Measurements from ENCODE around the gene SETD2.
A peak's percentile ranks its signal among the peaks of the same experiment; 100 is the strongest.
"Not testable (repeated sequence)": the region's sequence is repeated elsewhere in the genome, so short reads cannot be mapped to it uniquely, and the experiment has no call there.

SETD2 gene

DNA sequence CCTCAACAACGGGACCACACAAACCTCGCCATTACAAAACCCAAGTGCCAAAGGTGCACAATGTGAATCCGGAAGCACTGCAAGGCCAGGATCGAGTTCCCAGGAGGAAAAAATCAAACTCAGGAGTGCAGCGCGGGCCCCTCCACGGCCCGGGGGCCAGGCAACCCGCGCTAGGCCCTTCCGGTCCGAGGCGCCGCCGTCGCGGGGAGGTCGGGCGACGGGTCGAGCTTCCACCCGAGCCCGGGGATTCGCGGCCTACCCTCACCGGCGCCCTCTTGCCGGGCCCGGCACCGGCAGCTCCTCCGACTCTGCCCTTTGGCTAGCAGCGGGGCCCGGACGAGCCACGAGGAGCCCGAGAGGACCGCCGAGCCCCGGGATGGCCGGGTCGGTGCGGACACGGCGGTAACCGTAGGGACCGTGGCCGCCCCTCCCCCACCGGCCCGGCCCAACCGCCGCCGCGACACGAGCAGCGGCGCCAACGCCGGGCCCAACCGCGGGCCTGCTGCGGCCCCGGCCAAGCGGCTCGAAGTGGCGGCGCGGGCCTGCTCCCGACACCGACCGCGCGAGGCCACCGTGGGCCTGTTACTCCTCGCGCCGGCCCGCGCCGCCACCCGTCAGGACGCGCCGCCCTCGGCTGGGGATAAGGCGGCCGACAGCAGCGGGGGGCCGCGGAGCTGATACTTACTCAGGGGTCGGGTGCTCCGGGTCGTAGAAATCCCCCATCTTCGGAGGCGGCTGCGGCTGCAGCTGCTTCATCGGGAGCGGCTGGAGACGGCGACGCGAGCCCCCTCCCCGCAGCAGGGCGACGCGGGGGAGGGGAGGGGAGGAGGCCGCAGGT lies 525 bp downstream of the SETD2 start:
- Mint-ChIP-seq H3K27me3 (ENCODE audit: low read depth) (no peaks in the 10 kb centered on the region), H3K9me3 (no peaks in the 10 kb centered on the region), H3K4me3 (peak overlapping the region; percentile 98), H3K4me1 (ENCODE audit: low read depth) (peaks cover 38% of the 10 kb centered on the region), H3K27ac (peak overlapping the region; percentile 100), H3K36me3 (ENCODE audit: low read depth) (peaks cover 20% of the 10 kb centered on the region)

DNA sequence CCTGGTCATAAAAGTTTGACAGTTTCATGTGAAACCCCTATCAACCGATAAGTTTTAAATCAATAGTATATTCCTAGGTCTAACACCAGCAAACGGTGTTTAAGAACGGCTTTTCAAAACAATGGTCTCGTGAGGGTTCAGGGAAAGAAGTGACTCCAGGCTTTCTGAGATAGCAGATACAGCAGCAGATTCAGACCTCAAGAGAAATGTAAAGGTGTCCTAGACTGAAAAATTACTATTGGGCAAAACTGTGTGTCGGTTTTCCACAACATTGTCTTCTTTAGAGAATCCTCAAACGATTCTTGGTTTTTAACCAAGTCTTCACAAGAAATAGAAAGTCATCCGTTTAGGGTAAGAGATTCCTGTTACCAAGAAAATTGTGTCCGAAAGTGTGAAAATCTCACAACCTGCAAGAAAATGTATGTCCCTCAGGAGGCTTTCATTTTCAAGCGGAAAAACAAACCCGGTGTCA lies 1.2 kb downstream of the SETD2 start:
- Mint-ChIP-seq H3K4me1 (ENCODE audit: low read depth) (peaks cover 40% of the 10 kb centered on the region), H3K9me3 (no peaks in the 10 kb centered on the region), H3K4me3 (peak overlapping the region; percentile 98), H3K27me3 (ENCODE audit: low read depth) (no peaks in the 10 kb centered on the region), H3K36me3 (ENCODE audit: low read depth) (peaks cover 20% of the 10 kb centered on the region), H3K27ac (peak overlapping the region; percentile 100)

DNA sequence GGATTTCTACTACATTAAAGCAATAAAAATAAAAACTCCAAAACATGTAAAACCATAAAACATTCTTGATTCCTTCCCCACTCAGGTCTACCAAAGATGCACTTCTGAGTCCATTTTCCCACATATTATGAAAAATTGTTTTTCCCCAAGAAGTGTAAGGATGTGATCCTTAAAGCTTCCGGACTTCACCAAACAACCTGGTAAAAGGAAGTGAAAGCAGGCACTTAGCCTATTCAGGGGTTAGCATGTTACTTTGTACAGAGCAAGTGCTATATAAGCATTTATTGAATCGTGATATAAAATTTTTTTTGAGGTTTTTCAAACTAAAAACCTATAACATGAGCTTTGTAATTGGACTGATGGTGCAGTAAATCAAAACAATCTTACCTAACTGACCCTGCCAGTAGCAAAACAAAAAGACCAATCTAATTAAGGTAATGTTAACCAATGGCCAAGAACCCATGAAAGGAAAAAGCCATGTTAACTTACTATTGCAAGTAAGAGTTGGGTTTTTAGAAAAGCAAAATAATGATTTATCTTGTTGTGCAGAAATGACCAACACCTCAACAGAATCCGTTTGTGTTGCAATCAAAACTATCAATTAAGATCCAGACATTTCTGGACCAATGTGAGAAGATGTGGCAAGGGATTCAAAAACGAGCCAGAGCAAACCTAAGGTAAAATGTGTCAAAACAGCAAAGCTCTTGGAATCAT lies 1.8 kb downstream of the SETD2 start:
- Mint-ChIP-seq H3K9me3 (no peaks in the 10 kb centered on the region), H3K27ac (peak overlapping the region; percentile 100), H3K4me1 (ENCODE audit: low read depth) (peaks cover 40% of the 10 kb centered on the region), H3K36me3 (ENCODE audit: low read depth) (peaks cover 20% of the 10 kb centered on the region), H3K4me3 (peak overlapping the region; percentile 98), H3K27me3 (ENCODE audit: low read depth) (no peaks in the 10 kb centered on the region)

GRCh38 chr3:47159820-47160219 lies 4.1 kb downstream of the SETD2 start:
- Mint-ChIP-seq H3K9me3 (no peaks in the 10 kb centered on the region), H3K36me3 (ENCODE audit: low read depth) (peaks cover 21% of the 10 kb centered on the region), H3K4me3 (no peak overlapping the region), H3K27me3 (ENCODE audit: low read depth) (no peaks in the 10 kb centered on the region), H3K27ac (no peak overlapping the region), H3K4me1 (ENCODE audit: low read depth) (peaks cover 33% of the 10 kb centered on the region)

DNA sequence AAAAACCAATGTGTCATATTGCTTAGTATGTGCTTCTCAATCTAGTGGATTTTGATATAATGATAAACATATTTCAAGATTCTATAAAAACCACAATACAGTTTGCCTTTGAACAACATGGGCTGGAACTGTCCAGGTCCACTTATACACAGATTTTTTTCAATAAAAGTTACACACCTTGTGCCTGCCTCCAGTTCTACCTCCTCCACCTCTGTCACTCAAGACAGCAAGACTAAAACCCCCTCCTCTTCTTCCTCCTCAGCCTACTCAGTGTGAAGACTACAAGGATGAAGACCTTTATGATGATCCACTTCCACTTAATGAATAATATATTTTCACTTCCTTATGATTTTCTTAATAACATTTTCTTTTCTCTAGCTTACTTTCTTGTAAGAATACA lies 5.7 kb downstream of the SETD2 start:
- Mint-ChIP-seq H3K4me3 (no peak overlapping the region), H3K9me3 (no peaks in the 10 kb centered on the region), H3K36me3 (ENCODE audit: low read depth) (peaks cover 22% of the 10 kb centered on the region), H3K4me1 (ENCODE audit: low read depth) (peaks cover 34% of the 10 kb centered on the region), H3K27ac (no peak overlapping the region), H3K27me3 (ENCODE audit: low read depth) (no peaks in the 10 kb centered on the region)

GRCh38 chr3:47156396-47156795 lies 7.5 kb downstream of the SETD2 start:
- no peak overlapping the region for H3K27ac Mint-ChIP-seq
- no peak overlapping the region for H3K4me3 Mint-ChIP-seq
- no peaks in the 10 kb centered on the region for H3K9me3 Mint-ChIP-seq
- H3K4me1 Mint-ChIP-seq (ENCODE audit: low read depth): peaks cover 36% of the 10 kb centered on the region
- H3K36me3 Mint-ChIP-seq (ENCODE audit: low read depth): peaks cover 20% of the 10 kb centered on the region
- H3K27me3 Mint-ChIP-seq (ENCODE audit: low read depth): no peaks in the 10 kb centered on the region

DNA sequence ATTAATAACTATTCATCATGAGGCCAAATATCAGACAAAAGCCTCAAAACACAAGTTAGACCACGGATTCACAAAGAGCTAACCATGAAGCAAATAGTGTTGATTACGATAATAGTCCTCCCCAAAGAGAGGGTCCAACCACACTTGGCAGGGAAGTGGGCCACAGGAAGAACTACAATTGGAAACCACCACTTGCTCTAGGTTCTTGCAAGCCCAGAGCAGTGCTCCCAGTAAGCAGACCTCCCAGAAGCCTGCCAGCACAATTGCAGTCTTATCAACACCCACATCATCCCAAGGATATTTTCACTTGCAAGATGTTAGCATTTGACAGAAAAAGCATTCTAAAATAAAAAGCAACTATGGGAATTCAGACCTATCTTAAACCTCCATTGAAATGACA lies 11.3 kb downstream of the SETD2 start:
- peaks cover 6% of the 10 kb centered on the region for H3K36me3 Mint-ChIP-seq (ENCODE audit: low read depth)
- H3K27ac Mint-ChIP-seq: no peak overlapping the region
- H3K27me3 Mint-ChIP-seq (ENCODE audit: low read depth): no peaks in the 10 kb centered on the region
- H3K4me1 Mint-ChIP-seq (ENCODE audit: low read depth): peaks cover 23% of the 10 kb centered on the region
- no peaks in the 10 kb centered on the region for H3K9me3 Mint-ChIP-seq
- no peak overlapping the region for H3K4me3 Mint-ChIP-seq

DNA sequence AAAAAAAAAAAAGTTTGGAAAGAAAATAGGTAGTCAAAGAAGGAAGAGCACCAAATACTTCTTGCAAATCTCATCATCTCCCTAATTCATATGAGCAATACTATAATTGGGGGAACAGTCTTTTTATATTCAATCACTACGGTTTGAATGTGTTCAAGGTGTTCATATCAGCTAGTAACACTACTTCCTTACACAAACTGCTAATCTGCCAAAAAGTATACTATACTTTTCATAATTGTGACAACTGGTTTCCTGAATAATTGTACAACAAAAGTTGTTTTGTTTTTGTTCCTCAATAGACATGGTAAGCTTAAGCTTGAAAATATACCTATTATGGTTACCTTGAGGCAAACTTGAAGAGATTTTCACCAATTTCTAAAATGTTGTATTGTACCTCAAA lies 12.1 kb downstream of the SETD2 start:
- H3K4me1 Mint-ChIP-seq (ENCODE audit: low read depth): peaks cover 23% of the 10 kb centered on the region
- H3K27ac Mint-ChIP-seq: no peak overlapping the region
- peaks cover 6% of the 10 kb centered on the region for H3K36me3 Mint-ChIP-seq (ENCODE audit: low read depth)
- H3K4me3 Mint-ChIP-seq: no peak overlapping the region
- no peaks in the 10 kb centered on the region for H3K9me3 Mint-ChIP-seq
- H3K27me3 Mint-ChIP-seq (ENCODE audit: low read depth): no peaks in the 10 kb centered on the region

DNA sequence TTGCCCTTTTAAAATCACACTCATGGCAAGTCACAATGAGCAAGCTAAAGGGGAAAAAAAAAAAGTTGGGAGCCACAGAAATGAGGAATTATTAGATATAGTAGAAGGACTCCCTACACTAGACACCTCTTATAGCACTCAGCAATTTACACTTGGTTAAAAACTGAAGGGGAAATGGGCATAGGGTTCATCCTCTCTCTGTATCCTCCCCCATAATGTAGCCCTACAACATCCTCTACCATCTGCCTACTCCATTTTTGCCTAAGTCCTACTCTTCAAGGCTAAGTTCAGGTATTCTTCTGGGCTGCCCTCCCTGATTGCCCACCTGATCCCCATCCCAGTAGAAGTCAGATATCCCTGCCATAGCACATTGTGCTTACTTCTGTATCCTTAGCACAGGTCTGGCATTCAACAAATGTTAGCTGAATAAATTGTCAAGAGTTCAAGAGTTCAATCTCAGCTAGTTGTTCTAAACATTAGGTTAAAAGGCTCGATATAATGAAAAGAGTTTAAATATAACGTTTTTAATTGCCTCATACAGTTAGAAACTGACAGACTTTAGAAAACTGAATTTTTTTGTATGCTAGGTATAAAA lies 14.5 kb downstream of the SETD2 start:
- no peak overlapping the region for H3K27ac Mint-ChIP-seq
- H3K36me3 Mint-ChIP-seq (ENCODE audit: low read depth): peaks cover 2% of the 10 kb centered on the region
- H3K27me3 Mint-ChIP-seq (ENCODE audit: low read depth): no peaks in the 10 kb centered on the region
- H3K4me3 Mint-ChIP-seq: no peak overlapping the region
- H3K4me1 Mint-ChIP-seq (ENCODE audit: low read depth): peaks cover 20% of the 10 kb centered on the region
- no peaks in the 10 kb centered on the region for H3K9me3 Mint-ChIP-seq

DNA sequence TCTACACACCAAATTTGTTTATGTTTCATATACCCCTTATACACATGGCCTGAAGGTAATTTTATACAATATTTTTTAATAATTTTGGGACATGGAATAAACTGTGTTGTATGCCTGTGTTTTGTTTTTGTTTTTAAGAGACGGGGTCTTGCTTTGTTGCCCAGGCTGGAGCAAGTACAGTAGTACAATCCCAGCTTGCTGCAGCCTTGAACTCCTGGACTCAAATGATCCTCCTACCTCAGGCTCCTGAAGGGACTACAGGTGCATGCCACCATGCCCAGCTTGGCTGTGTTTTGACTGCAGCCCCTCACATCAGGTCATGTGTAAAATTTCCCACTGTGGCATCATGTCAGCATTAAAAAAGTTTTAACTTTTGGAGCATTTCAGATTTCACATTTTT lies 18.6 kb downstream of the SETD2 start:
- Mint-ChIP-seq H3K27ac (no peak overlapping the region), H3K4me1 (ENCODE audit: low read depth) (peaks cover 19% of the 10 kb centered on the region), H3K36me3 (ENCODE audit: low read depth) (no peaks in the 10 kb centered on the region), H3K9me3 (no peaks in the 10 kb centered on the region), H3K27me3 (ENCODE audit: low read depth) (no peaks in the 10 kb centered on the region), H3K4me3 (no peak overlapping the region)

- Mint-ChIP-seq H3K9me3 (no peaks in the 10 kb centered on the region), H3K36me3 (ENCODE audit: low read depth) (peaks cover 4% of the 10 kb centered on the region), H3K27me3 (ENCODE audit: low read depth) (no peaks in the 10 kb centered on the region), H3K4me3 (no peak overlapping the region), H3K4me1 (ENCODE audit: low read depth) (peaks cover 16% of the 10 kb centered on the region), H3K27ac (no peak overlapping the region)
Measured at GRCh38 chr3:47143068-47143467, 20.8 kb downstream of the SETD2 start.

GRCh38 chr3:47142536-47142935 lies 21.4 kb downstream of the SETD2 start:
- not testable (repeated sequence) for H3K27me3 Mint-ChIP-seq (ENCODE audit: low read depth); H3K4me3 Mint-ChIP-seq; H3K27ac Mint-ChIP-seq; H3K36me3 Mint-ChIP-seq (ENCODE audit: low read depth); H3K9me3 Mint-ChIP-seq
- H3K4me1 Mint-ChIP-seq (ENCODE audit: low read depth): peaks cover 16% of the 10 kb centered on the region

DNA sequence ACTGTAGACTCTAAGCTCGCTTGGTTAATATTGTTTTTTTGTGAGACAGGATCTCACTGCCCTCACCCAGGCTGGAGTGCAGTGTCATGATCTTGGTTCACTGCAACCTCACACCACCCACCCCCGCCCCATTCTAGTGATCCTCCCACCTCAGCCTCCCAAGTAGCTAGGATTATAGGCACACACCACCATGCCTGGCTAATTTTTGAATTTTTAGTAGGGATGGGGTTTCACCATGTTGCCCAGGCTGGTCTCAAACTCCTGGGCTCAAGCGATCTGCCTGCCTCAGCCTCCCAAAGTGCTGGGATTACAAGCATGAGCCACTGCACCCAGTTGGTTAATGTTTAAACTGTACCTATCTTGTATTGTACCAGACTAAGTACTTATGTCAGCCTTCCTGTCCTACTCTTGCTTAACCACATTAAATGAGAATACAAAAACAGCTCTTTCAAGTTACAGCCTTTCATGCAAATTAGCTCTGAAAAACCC lies 22.9 kb downstream of the SETD2 start:
- H3K36me3 Mint-ChIP-seq (ENCODE audit: low read depth): not testable (repeated sequence)
- H3K27ac Mint-ChIP-seq: peak overlapping the region; percentile 26
- peaks cover 20% of the 10 kb centered on the region for H3K4me1 Mint-ChIP-seq (ENCODE audit: low read depth)

DNA sequence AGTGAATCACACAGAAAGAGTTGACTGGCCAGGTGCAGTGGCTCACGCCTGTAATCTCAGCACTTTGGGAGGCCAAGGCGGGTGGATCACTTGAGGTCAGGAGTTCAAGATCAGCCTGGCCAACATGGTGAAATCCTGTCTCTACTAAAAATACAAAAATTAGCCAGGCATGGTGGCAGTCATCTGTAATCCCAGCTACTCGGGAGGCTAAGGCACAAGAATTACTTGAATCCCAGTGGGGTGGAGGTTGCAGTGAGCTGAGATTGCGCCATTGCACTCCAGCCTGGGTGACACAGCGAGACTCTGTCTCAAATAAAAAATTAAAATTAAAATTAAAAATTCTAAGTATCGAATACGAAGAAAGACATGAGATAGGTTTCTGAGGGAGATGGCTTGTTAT lies 23.4 kb downstream of the SETD2 start:
- not testable (repeated sequence) for H3K27me3 Mint-ChIP-seq (ENCODE audit: low read depth); H3K9me3 Mint-ChIP-seq; H3K4me3 Mint-ChIP-seq; H3K27ac Mint-ChIP-seq; H3K36me3 Mint-ChIP-seq (ENCODE audit: low read depth)
- peaks cover 24% of the 10 kb centered on the region for H3K4me1 Mint-ChIP-seq (ENCODE audit: low read depth)

More for the DNA sequence above, 22.9 kb downstream of the SETD2 start:
- not testable (repeated sequence) for H3K4me3 Mint-ChIP-seq; H3K9me3 Mint-ChIP-seq; H3K27me3 Mint-ChIP-seq (ENCODE audit: low read depth)

DNA sequence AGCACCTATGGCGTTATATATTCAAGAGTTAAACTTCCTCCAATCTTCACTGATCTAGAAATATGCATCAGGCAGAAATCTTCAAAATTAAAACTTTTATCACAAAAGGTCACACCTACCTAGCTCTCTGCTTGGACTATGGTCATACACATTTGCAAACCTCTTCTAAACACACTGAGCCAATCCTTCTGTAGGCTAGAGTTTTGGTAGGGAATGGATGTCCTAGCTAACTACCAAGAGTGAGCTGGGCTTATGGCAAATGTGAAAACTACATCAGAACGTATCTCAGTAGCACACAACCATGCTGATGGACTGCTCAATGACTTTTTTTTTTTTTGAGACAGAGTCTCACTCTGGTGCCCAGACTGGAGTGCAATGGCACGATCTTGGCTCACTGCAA lies 29.6 kb downstream of the SETD2 start:
- H3K4me3 Mint-ChIP-seq: no peak overlapping the region
- no peaks in the 10 kb centered on the region for H3K9me3 Mint-ChIP-seq
- peaks cover 8% of the 10 kb centered on the region for H3K36me3 Mint-ChIP-seq (ENCODE audit: low read depth)
- H3K27ac Mint-ChIP-seq: no peak overlapping the region
- no peaks in the 10 kb centered on the region for H3K27me3 Mint-ChIP-seq (ENCODE audit: low read depth)
- H3K4me1 Mint-ChIP-seq (ENCODE audit: low read depth): peaks cover 22% of the 10 kb centered on the region
